Osteoblast (primary cell): ENCODE results near the gene ENTPD2. TPM values are rescaled to one million over a fixed set of nuclear protein-coding genes. Genes with fewer than 3 reads are reported as not detected.

Source experiments
- DNase-seq: peaks from one replicate; pipeline ENCODE4 v3.0.0; 2011; ENCODE audit warnings: low spot score, mixed read lengths; ENCODE audit not compliant: insufficient read length; ENCODE audit errors: missing footprints
- H2AFZ ChIP-seq: 2 replicates; pipeline ENCODE4 v1.6.0; 2011; ENCODE audit warnings: mild to moderate bottlenecking, low read length
- H3K27ac ChIP-seq: 2 replicates; pipeline ENCODE4 v1.5.1; 2011; ENCODE audit warnings: mild to moderate bottlenecking, low read depth, low read length, moderate library complexity
- H3K27me3 ChIP-seq: 2 replicates; pipeline ENCODE4 v1.6.0; 2012; ENCODE audit warnings: mild to moderate bottlenecking, control low read depth, inconsistent platforms, low read length, moderate library complexity; ENCODE audit not compliant: insufficient read depth
- H3K36me3 ChIP-seq: 2 replicates; pipeline ENCODE4 v1.5.1; 2011; ENCODE audit warnings: mild to moderate bottlenecking, low read length, control low read depth, moderate library complexity; ENCODE audit not compliant: insufficient read depth
- H3K4me1 ChIP-seq: 2 replicates; pipeline ENCODE4 v1.5.1; 2011; ENCODE audit warnings: mild to moderate bottlenecking, low read length, control low read depth, moderate library complexity; ENCODE audit not compliant: insufficient read depth
- H3K4me2 ChIP-seq: 2 replicates; pipeline ENCODE4 v1.6.0; 2011; ENCODE audit warnings: mild to moderate bottlenecking, low read length; ENCODE audit not compliant: insufficient read depth
- H3K4me3 ChIP-seq: fragments of 200-600 bp; sonication (generic); 3 replicates; pipeline ENCODE4 v1.5.1; 2012; ENCODE audit warnings: mild to moderate bottlenecking, low read length, inconsistent platforms; ENCODE audit not compliant: insufficient read depth
- H3K79me2 ChIP-seq: 2 replicates; pipeline ENCODE4 v1.6.0; 2012; ENCODE audit warnings: mild to moderate bottlenecking, low read length, control low read depth, inconsistent platforms; ENCODE audit not compliant: insufficient read depth
- H3K9me3 ChIP-seq: 2 replicates; pipeline ENCODE4 v1.5.1; 2011; ENCODE audit warnings: low read depth, low read length, control low read depth
- H4K20me1 ChIP-seq: 2 replicates; pipeline ENCODE4 v1.6.0; 2012; ENCODE audit warnings: mild to moderate bottlenecking, low read length, control low read depth; ENCODE audit not compliant: insufficient read depth
- total RNA-seq: library from RNA; depleted of rRNA; stranded (reverse); fragments of >200 nt; gene quantifications from 2 replicates; pipeline ENCODE4 v1.2.3, GENCODE V29; 2012
- TF ChIP-seq, protein P1 (sequence below): IDR thresholded peaks from 2 replicates; pipeline ENCODE4 v1.5.1; 2011; ENCODE audit warnings: mild to moderate bottlenecking, low read depth, low read length, moderate library complexity; ENCODE audit errors: extremely low read depth

The ENTPD2 gene
- total RNA-seq, 1 donor = not detected

DNA sequence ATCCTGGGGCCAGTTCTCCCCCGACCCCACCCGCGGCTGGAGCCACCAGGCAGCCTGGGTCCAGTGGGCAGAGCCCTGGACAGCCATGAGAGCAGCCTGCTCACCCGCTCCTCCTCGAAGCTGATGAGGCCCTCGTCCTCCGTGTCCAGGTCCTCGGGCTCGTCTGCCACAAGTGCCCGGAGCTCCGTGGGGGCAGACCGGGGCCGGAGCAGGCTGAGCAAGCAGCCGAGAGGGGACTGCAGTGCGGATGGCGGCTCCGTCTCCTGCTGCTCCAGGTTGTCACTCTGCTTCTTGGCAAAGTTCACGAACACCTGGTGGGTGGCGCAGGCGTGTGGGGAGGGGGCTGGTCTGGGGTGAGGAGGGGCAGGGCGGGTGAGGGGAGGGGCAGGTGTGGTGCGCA, 45.5 kb downstream of the ENTPD2 start:
- Histone ChIP-seq H3K27me3 (no peaks in the 10 kb centered on the region), H3K4me3 (no peak overlapping the region), H3K79me2 (no peaks in the 10 kb centered on the region), H3K36me3 (no peaks in the 10 kb centered on the region), H3K4me2 (no peak overlapping the region), H2AFZ (no peak overlapping the region), H3K9me3 (no peaks in the 10 kb centered on the region), H4K20me1 (no peaks in the 10 kb centered on the region), H3K27ac (no peak overlapping the region), H3K4me1 (peaks cover 4% of the 10 kb centered on the region)
- no peak for DNase-seq
- TF ChIP-seq, protein P1, sequence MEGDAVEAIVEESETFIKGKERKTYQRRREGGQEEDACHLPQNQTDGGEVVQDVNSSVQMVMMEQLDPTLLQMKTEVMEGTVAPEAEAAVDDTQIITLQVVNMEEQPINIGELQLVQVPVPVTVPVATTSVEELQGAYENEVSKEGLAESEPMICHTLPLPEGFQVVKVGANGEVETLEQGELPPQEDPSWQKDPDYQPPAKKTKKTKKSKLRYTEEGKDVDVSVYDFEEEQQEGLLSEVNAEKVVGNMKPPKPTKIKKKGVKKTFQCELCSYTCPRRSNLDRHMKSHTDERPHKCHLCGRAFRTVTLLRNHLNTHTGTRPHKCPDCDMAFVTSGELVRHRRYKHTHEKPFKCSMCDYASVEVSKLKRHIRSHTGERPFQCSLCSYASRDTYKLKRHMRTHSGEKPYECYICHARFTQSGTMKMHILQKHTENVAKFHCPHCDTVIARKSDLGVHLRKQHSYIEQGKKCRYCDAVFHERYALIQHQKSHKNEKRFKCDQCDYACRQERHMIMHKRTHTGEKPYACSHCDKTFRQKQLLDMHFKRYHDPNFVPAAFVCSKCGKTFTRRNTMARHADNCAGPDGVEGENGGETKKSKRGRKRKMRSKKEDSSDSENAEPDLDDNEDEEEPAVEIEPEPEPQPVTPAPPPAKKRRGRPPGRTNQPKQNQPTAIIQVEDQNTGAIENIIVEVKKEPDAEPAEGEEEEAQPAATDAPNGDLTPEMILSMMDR = no peak

DNA sequence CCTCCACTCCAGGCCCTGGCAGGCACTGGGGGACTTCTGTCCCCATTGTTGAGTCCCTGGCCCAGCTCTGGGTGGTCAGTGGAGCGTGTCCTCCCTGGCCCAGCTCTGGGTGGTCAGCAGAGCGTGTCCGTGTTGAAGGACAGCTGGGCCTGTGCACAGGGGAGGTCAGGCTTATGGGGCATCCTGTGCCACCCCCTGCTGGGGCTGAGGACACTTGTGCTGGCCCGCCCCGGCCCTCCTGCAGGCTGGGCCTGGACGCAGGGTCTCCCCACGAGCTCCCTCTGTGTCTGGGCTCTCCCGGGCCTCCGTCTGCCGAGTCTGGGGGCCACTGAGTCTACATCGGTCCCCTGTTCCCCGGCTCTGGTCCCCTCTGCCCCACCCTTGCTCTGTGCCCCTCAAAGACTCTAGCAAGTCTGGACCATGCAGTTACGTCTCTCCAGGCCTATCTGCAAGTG, 46.0 kb downstream of the ENTPD2 start:
- no peak overlapping the region for H3K4me3 ChIP-seq
- H3K9me3 ChIP-seq = no peaks in the 10 kb centered on the region
- no peak overlapping the region for H3K4me2 ChIP-seq
- no peaks in the 10 kb centered on the region for H3K36me3 ChIP-seq
- H3K4me1 ChIP-seq = peaks cover 4% of the 10 kb centered on the region
- TF ChIP-seq, protein P1 = no peak
- no peak overlapping the region for H3K27ac ChIP-seq
- no peaks in the 10 kb centered on the region for H4K20me1 ChIP-seq
- H3K79me2 ChIP-seq = no peaks in the 10 kb centered on the region
- no peak for DNase-seq
- H3K27me3 ChIP-seq = no peaks in the 10 kb centered on the region
- H2AFZ ChIP-seq = no peak overlapping the region

DNA sequence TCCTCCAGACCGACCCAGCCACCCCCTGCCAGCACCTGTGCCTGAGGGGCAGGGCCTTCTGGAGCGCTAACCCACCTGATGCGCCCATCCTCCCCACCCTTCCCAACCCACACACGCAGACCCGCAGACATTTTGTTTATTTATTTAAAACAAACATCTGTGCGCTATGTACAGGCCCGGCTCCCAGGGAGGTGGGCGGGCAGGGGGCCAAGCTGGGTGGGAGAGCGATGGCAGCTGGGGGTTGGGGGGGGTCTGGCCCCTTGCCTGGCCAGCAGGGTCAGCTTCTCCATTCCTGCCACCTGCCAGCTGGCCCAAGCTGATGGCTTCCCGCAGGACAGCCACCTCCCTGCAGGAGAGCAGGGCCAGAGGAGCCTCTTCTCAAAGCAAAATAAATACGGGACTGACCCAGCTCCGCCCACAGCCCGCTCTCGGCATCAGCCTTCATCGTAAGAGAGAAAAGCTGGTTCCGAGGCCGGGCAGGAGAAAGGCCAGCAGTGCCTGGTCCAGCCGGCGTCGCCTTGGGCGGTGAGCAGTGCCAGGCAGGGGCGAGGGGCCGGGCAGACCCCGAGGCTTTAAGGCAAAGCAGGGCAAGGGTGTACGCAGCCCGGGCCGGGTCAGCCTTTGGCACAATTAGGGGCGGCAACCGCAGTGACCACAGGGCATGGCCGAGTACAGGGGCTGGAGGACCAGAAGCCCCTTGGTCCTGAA, 46.6 kb downstream of the ENTPD2 start:
- H4K20me1 ChIP-seq = no peaks in the 10 kb centered on the region
- no peaks in the 10 kb centered on the region for H3K79me2 ChIP-seq
- H3K4me3 ChIP-seq = no peak overlapping the region
- no peaks in the 10 kb centered on the region for H3K9me3 ChIP-seq
- H3K27ac ChIP-seq = no peak overlapping the region
- H3K4me2 ChIP-seq = no peak overlapping the region
- no peaks in the 10 kb centered on the region for H3K27me3 ChIP-seq
- H3K4me1 ChIP-seq = peaks cover 4% of the 10 kb centered on the region
- H3K36me3 ChIP-seq = no peaks in the 10 kb centered on the region
- no peak for DNase-seq
- H2AFZ ChIP-seq = no peak overlapping the region
- TF ChIP-seq, protein P1 = no peak

DNA sequence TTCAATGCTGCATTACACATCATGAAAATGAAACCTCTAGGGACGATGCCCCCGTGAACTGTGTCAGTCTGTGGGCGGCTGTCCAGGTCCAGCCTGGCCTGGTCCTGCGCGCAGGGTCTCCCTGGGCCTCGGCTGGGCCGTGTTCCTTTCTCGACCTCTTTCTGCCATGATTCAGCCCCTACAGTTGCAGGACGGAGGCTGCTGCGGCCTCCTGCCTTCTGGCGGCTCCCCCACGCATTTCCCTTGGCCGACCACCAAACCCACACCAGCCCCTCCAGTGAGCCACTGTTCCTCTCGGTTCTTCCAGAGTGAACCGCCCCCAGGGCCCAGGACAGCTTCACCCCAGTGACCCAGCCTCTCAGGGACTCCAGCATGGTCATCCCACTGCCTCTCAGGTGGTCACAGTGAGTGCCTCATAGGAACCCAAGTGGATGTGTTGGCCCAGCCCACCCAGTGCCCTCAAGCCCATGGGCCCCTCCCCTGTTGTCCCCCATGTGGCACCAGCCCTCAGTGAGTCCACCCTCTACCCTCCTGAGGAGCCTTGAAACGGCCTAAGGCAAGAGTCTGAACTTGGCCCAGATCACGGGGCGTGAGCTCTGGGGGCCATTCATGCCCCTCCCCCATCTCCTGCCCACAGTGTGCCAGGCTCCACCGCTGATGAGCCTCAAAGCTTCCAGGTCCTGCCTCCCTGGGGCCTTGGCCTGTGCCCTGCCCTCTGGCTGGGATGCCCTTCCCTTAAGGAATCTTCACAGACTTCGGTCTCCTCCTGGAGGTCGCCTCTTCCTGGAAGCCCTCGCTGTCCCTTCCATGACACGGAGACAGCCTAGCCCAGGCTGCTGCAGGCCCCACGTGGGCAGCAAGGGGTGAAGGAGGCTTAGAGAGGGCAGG, 47.5 kb downstream of the ENTPD2 start:
- peaks cover 4% of the 10 kb centered on the region for H3K4me1 ChIP-seq
- no peak overlapping the region for H3K4me3 ChIP-seq
- TF ChIP-seq, protein P1 = no peak
- no peaks in the 10 kb centered on the region for H3K27me3 ChIP-seq
- no peak for DNase-seq
- H3K9me3 ChIP-seq = no peaks in the 10 kb centered on the region
- no peaks in the 10 kb centered on the region for H3K79me2 ChIP-seq
- no peak overlapping the region for H3K27ac ChIP-seq
- H3K4me2 ChIP-seq = no peak overlapping the region
- H4K20me1 ChIP-seq = no peaks in the 10 kb centered on the region
- H2AFZ ChIP-seq = no peak overlapping the region
- H3K36me3 ChIP-seq = no peaks in the 10 kb centered on the region
